ES-I3 (cell line): ENCODE measurements around the gene FAM53B.
"Not testable (repeated sequence)": the region's sequence is repeated elsewhere in the genome, so short reads cannot be mapped to it uniquely, and the experiment has no call there.

Experiments used
- H3K36me3 ChIP-seq: 2 replicates; pipeline ENCODE4 v1.6.1; 2013; ENCODE audit warnings: mild to moderate bottlenecking, low read length, control low read depth, moderate library complexity; ENCODE audit not compliant: insufficient read depth
- H3K4me1 ChIP-seq: 2 replicates; pipeline ENCODE4 v1.6.1; 2013; ENCODE audit warnings: mild to moderate bottlenecking, control low read depth, low read length; ENCODE audit not compliant: insufficient read depth
- H3K9ac ChIP-seq: 2 replicates; pipeline ENCODE4 v1.6.1; 2013; ENCODE audit warnings: low read depth, mild to moderate bottlenecking, low read length, moderate library complexity
- H3K9me3 ChIP-seq: 2 replicates; pipeline ENCODE4 v1.6.1; 2013; ENCODE audit warnings: mild to moderate bottlenecking, low read length, moderate library complexity; ENCODE audit not compliant: control insufficient read depth, insufficient read depth

The FAM53B gene

DNA sequence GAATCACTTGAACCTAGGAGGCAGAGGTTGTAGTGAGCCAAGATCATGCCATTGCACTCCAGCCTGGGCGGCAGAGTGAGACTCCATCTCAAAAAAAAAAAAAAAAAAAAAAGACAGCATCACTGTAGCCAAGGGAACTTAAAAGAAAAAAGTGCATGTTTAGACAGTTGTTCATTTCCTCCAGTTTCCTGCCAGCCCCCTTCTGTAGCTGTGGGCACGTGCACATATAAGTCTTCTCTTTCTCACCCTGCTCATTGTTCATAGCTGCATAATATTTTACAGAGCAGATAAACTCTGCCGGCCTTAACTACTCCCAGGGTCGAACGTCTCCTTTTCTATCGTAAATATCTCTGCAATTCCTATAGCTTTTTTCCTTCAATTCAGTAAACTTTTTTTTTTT is 149.9 kb downstream of the FAM53B start:
- no peak overlapping the region for H3K9ac ChIP-seq
- no peaks in the 10 kb centered on the region for H3K36me3 ChIP-seq
- H3K4me1 ChIP-seq = no peaks in the 10 kb centered on the region
- H3K9me3 ChIP-seq = no peaks in the 10 kb centered on the region

DNA sequence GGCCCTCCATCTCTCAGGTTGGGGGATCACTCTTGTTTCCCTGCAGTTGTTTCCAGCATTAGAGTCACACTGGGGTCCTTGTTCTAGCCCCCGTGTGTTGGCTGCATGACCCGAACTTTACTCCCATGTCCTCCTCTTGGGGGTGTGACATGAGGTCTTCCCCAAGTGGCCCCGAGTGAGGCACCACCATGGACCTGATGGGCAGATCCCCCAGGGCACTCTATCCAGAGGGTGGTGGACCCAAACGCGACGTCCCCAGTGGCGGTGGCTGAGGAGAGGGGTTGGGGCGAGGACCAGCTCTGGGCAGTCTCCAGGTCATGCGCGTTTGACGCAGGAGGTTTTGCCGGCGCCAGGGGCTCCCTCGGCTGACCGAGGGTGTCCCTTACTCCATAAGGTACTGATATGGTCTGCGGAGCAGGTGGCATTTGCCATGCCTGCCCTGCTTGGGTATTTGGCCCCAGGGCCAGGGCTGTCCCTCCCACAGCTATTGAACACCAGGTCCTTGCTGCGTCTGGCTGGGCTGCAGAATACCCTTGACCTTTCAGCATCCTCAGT is 150.7 kb downstream of the FAM53B start:
- H3K9ac ChIP-seq = no peak overlapping the region
- H3K4me1 ChIP-seq = no peaks in the 10 kb centered on the region

DNA sequence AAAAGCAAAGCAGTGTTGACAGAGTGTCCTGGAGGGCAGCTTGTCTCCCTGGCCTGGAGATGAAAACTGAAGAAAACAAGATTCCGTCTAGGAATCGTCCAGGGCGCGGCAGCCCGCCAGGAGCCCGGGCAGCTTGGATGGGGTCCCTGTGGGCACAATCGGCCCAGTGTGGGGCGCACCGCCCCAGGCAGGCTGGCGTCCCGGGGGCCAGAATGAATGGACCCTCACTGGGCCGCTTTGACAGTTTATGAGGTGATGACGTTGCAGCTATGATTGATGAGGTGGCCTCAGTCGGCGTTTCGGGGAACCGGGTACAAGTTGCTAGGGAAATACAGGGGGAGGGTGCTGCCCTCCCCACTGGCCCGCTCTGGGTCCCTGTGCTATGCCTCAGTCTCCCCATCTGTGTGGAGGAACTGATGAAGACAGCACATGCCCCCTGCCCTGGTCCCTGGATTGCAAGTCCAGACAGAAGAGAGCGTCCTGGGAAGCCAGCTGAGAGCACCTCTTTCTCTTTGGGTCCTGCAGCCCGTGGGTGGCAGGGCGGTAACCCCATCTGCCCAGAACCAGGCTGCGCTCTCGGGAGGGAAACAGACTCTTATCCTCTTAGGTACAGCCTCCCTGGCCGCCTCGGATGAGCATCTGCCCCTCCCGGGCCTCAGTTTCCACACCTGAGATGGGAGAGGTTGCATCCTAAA is 151.3 kb downstream of the FAM53B start:
- no peaks in the 10 kb centered on the region for H3K4me1 ChIP-seq
- no peak overlapping the region for H3K9ac ChIP-seq
- no peaks in the 10 kb centered on the region for H3K9me3 ChIP-seq
- H3K36me3 ChIP-seq = no peaks in the 10 kb centered on the region

More for the DNA sequence above, 150.7 kb downstream of the FAM53B start:
- Histone ChIP-seq H3K36me3 (no peaks in the 10 kb centered on the region), H3K9me3 (no peaks in the 10 kb centered on the region)

DNA sequence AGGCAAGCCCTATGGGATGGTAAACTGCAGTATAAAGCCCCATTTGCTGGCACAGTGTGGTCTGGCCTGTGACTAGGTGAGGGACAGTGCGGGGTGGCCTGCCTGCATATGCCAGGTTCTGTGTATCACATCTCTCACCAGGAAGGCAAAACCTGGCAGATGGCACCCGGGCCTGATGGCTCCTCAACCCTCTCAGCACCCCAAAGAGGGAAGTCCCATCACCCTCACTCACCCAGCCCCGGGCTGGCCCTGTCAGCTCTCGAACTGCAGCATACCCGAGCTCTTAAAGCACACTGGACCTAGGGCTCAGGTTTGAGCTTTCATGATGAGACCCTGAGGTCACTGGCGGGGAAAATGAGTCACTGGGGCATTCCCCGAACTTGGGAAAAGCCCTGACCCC is 152.1 kb downstream of the FAM53B start:
- Histone ChIP-seq H3K9ac (no peak overlapping the region), H3K36me3 (no peaks in the 10 kb centered on the region), H3K4me1 (no peaks in the 10 kb centered on the region), H3K9me3 (no peaks in the 10 kb centered on the region)

DNA sequence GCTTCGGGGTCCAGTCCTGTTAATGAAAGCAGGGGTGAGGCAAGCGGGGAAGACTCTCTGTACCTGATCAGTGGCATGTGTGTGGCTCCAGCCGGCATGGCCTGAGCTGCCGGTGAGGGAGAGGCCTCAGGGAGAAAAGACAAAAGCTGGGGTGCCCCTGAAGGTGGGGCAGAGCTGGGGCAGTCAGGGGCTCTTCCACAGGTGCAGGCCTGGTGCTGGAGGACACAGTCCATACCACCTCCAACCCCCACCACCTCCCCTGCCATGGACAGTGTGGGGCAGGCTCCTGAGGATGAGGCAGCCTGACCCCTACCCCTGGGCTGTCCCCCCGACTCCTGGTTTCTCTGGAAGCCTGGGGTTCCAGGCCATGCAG is 153.1 kb downstream of the FAM53B start:
- Histone ChIP-seq H3K4me1 (peaks cover 4% of the 10 kb centered on the region; the same call in 1 of the 2 replicates), H3K36me3 (no peaks in the 10 kb centered on the region), H3K9ac (no peak overlapping the region), H3K9me3 (no peaks in the 10 kb centered on the region)

DNA sequence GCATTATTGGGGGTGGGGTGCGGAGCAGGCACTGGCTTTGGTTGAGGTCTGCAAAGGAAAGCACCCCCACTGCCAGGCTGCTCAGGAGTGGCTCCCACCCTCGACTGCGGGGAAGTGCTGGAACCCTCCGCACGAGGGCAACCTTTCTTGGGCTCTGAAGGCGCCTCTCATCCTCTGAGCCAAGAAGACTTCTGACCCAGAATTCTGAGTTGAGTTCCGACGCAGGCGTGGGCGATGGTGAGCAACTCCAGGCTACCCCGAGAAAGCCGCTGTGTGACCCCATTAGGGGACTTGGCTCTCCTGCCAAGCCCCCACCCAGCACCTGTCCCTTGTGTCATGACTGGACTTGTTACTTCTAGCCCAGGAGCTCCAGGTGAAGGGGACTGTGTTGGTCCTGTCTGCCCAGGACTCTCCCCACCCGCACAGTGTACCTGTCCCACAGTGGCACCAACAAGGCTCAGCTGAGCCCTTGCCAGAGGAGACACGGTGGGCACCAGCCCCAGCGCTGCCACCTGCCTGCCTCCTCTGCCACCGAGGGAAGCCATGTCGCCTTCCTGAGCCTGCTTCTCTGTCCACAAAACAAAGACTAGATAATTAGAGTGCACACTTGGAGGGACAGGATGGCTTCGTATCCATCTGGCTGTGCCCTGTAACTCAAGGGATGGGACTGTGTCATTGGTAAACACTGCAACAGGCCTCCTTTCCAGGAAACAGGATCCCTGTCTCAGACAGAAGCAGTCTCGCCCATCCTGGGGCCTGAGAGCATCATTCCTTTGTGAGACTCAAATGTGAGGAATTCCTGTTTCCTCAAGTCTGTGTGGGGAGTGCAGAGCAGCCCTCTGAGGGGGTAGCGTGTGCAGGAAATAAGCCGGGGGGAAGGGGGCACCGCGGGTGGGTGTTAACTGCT is 153.7 kb downstream of the FAM53B start:
- no peaks in the 10 kb centered on the region for H3K36me3 ChIP-seq
- H3K4me1 ChIP-seq = peaks cover 5% of the 10 kb centered on the region; the same call in 1 of the 2 replicates

DNA sequence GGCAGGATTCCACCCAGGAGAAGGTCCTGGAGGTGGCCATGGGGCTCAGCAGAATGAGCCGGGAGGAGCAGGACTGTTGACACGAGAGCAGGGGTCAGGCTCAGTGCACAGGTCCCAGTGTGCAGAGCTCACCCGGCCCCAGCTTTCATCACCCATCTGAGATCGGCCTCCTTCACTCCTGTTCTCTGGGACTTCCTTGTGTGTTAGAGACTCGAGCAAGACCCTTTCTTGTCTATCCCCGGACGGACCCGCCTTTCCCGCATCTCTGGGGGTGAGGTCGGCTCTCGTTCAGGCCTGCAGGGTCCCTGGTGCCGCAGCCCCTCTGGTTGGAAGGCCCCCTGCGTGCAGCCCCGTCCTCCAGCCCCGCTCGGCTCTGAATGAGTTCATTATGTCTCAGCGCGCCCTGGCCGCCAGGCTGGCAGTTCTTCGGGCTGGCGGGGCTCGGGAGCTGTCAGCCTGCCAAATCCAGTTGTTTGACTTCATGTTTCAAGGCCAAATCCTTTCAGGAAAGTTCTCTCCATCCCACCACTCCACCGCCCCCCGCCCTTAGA is 154.6 kb downstream of the FAM53B start:
- Histone ChIP-seq H3K36me3 (no peaks in the 10 kb centered on the region), H3K9me3 (no peaks in the 10 kb centered on the region), H3K9ac (no peak overlapping the region), H3K4me1 (peaks cover 5% of the 10 kb centered on the region; the same call in 1 of the 2 replicates)

More for the DNA sequence above, 153.7 kb downstream of the FAM53B start:
- Histone ChIP-seq H3K9me3 (no peaks in the 10 kb centered on the region), H3K9ac (no peak overlapping the region)

DNA sequence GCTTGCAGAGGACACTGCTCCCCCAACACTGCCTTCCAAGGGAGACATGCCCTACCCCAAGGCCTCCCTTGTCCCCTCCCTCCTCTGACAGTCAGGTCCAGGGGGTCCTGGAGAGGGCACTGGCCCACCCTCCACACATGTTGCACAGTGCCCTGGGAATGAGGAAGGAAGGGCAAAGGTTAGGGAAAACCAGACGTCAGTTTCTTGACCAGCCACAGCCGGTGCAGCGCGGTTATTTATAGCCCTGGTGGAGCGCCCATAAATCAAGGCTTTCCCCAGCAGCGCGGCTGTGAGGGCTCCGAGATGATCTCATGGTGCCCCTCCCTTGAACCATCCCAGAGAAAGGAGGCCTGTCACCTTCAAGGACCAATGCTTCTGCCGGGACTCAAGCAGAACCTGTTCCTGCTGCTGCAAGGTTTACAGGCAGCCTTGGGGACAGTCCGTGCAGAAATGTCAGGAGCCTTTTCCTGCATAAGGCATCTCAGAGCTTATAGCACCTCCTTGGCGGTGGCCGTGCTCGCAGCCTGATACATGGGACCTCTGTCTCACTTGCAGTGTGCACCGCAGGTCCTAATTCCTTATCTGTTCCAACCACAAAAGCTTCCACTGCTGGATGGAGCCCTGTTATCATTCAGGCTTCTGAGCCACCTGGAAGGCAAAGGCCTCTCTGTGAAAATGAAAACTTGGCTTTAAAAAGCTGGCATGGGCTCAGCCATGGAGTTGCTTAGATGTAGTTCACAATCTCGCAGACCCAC is 155.3 kb downstream of the FAM53B start:
- no peaks in the 10 kb centered on the region for H3K36me3 ChIP-seq
- peaks cover 5% of the 10 kb centered on the region; the same call in 1 of the 2 replicates for H3K4me1 ChIP-seq
- no peaks in the 10 kb centered on the region for H3K9me3 ChIP-seq
- no peak overlapping the region for H3K9ac ChIP-seq

DNA sequence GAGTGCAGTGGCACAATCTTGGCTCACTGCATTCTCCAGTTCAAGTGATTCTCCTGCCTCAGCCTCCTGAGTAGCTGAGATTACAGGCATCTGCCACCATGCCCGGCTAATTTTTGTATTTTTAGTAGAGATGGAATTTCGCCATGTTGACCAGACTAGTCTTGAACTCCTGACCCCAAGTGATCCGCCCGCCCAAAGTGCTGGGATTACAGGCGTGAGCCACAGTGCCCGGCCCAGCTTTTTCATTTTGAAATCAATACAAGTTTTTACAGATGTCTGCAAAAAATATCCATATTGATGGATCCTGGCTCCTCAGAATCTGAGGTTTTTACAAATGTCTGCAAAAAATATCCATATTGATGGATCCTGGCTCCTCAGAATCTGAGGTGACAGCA is 155.8 kb downstream of the FAM53B start:
- not testable (repeated sequence) for H3K36me3 ChIP-seq, H3K9me3 ChIP-seq, H3K9ac ChIP-seq, H3K4me1 ChIP-seq

DNA sequence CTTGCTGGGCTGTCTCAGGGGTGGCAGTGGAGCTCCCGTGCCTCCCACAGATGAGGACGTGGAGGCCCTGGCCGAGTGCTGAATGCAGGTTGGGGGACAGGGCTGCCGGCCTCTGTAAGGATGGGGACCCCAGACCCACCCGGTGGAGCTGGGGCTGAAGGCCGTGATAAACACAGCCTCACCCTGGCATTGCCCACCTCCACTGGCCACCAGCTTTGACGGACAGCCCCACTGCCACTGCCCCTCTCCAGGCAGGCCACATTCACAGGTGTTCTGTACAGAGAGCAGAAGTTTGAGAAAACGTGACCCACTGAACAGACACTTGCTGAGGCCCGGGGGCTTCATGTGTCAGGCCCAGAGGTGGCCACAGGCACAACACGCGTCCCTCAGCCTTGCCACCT is 156.4 kb downstream of the FAM53B start:
- H3K9me3 ChIP-seq = no peaks in the 10 kb centered on the region
- peaks cover 5% of the 10 kb centered on the region; the same call in 1 of the 2 replicates for H3K4me1 ChIP-seq
- no peak overlapping the region for H3K9ac ChIP-seq
- no peaks in the 10 kb centered on the region for H3K36me3 ChIP-seq

DNA sequence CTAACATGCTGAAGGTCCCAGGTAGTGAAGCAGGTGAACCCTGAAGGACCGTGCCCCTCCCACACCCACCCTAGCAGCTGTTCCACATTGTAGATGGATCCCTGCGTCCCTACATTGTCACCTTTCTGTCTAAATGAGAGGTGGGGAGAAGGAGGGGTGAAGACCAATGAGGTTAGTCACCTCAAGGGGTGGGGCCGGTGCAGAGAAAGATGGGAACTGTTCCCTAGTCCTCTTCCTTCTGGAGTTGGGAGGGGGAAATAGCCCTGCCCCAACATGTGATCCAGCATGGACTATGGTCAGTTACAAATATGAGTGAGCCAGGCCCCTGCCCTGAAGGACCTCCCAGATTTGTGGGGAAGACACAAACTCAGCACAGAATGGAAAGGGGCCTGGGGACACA is 158.0 kb downstream of the FAM53B start:
- Histone ChIP-seq H3K4me1 (peaks cover 5% of the 10 kb centered on the region; the same call in 1 of the 2 replicates), H3K36me3 (no peaks in the 10 kb centered on the region), H3K9ac (no peak overlapping the region), H3K9me3 (peaks cover 2% of the 10 kb centered on the region; the same call in 1 of the 2 replicates)

DNA sequence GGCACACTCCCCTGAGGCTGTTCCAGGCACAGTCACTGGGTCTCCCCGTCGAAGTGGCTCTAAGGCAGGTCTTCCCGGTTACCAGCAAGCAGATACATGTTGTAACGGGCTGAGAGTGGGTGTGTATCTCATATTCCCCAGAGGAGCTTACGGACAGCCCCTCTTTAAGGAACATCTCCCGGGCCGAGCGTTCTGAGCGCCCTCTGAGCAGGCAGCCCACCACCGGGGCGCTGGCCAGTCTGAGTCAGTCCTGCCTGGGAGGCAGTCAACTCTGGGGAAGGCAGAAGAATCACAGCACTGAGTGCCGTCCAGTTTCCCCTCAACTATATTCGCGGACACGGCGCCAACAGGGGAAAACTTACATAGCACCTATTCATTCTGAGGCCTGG is 165.2 kb downstream of the FAM53B start:
- H3K9ac ChIP-seq = no peak overlapping the region
- peaks cover 2% of the 10 kb centered on the region; the same call in 1 of the 2 replicates for H3K9me3 ChIP-seq
- H3K4me1 ChIP-seq = no peaks in the 10 kb centered on the region
- no peaks in the 10 kb centered on the region for H3K36me3 ChIP-seq

DNA sequence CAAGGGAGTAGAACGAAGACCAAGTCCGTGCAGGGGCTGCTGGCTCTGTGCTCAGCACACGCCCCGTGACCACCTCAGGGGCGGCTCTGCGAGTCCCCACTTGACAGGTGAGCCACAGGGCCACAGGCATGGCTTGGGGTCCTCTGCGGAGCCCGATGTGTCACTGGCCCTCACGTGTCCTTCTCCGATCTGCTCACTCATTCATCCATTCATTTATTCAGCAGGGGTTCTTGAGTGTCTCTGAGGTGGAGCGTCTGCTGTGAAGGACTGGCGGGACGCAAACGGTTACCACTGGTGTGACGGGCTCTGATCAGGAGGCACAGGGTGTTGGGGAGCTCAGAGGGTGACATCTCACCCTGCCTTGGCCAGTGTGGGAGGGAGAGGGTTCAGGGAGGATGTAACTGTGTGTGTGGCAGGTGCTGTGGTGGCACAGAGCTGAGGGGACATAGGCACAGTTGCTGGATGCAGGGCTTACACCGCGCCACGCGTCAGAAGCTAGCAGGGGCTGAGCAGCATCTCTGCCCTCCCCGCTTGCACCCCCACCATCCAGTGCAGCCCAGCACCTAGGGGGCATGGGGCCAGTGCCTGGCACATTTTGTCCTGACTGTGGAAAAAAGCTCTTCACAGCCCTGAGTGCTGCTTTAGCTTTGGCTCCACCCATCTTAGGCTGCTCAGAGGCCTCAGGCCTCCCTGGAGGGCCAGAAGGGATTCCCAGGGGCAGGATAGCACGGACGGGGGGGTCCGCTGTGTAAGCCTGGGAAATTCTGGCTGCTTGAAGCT is 165.8 kb downstream of the FAM53B start:
- Histone ChIP-seq H3K36me3 (no peaks in the 10 kb centered on the region), H3K9ac (no peak overlapping the region), H3K4me1 (no peaks in the 10 kb centered on the region)

More for the DNA sequence above, 165.8 kb downstream of the FAM53B start:
- peaks cover 2% of the 10 kb centered on the region; the same call in 1 of the 2 replicates for H3K9me3 ChIP-seq
